ENCODE results near the gene PDE9A.

Gene PDE9A

GRCh38 chr21:42781971-42782722, 128.7 kb downstream of the PDE9A start:
- H3K4me3 ChIP-seq (ENCODE audit: low read depth, low read length), result no peak overlapping the region
- TF ChIP-seq CTCF (IDR thresholded peaks at IDR 0.05; ENCODE audit: low read depth, low read length), result no peak

- no peak overlapping the region for H3K4me3 ChIP-seq (ENCODE audit: low read depth, low read length)
- TF ChIP-seq CTCF (IDR thresholded peaks at IDR 0.05; ENCODE audit: low read depth, low read length), result no peak
Measured at GRCh38 chr21:42782723-42783242, 129.4 kb downstream of the PDE9A start.

GRCh38 chr21:42784276-42784675, 130.9 kb downstream of the PDE9A start:
- H3K4me3 ChIP-seq (ENCODE audit: low read depth, low read length), result no peak overlapping the region
- TF ChIP-seq CTCF (IDR thresholded peaks at IDR 0.05; ENCODE audit: low read depth, low read length), result no peak

- no peak overlapping the region for H3K4me3 ChIP-seq (ENCODE audit: low read depth, low read length)
- no peak for TF ChIP-seq CTCF (IDR thresholded peaks at IDR 0.05; ENCODE audit: low read depth, low read length)
Measured at GRCh38 chr21:42784896-42785451, 131.6 kb downstream of the PDE9A start.

- no peak overlapping the region for H3K4me3 ChIP-seq (ENCODE audit: low read depth, low read length)
- no peak for TF ChIP-seq CTCF (IDR thresholded peaks at IDR 0.05; ENCODE audit: low read depth, low read length)
Measured at GRCh38 chr21:42785666-42786427, 132.4 kb downstream of the PDE9A start.

- no peak overlapping the region for H3K4me3 ChIP-seq (ENCODE audit: low read depth, low read length)
- no peak for TF ChIP-seq CTCF (IDR thresholded peaks at IDR 0.05; ENCODE audit: low read depth, low read length)
Measured at GRCh38 chr21:42786884-42787283, 133.5 kb downstream of the PDE9A start.

- TF ChIP-seq CTCF (IDR thresholded peaks at IDR 0.05; ENCODE audit: low read depth, low read length), result no peak
- H3K4me3 ChIP-seq (ENCODE audit: low read depth, low read length), result no peak overlapping the region
Measured at GRCh38 chr21:42787613-42788012, 134.2 kb downstream of the PDE9A start.
